Measurements from ENCODE around the gene MICU2.

The MICU2 gene

GRCh38 chr13:21478881-21479808, 124.8 kb downstream of the MICU2 start:
- DNase-seq: peak; percentile 72

GRCh38 chr13:21476893-21477472, 127.0 kb downstream of the MICU2 start:
- DNase-seq: peak; percentile 58

- DNase-seq: no peak
Measured at GRCh38 chr13:21475115-21475514, 128.9 kb downstream of the MICU2 start.

- no peak for DNase-seq
Measured at GRCh38 chr13:21470785-21471184, 133.2 kb downstream of the MICU2 start.

- no peak for DNase-seq
Measured at GRCh38 chr13:21466527-21466926, 137.4 kb downstream of the MICU2 start.

GRCh38 chr13:21465710-21466160, 138.2 kb downstream of the MICU2 start:
- DNase-seq: no peak

- DNase-seq: no peak
Measured at GRCh38 chr13:21463424-21463823, 140.5 kb downstream of the MICU2 start.

- DNase-seq: no peak
Measured at GRCh38 chr13:21461131-21461530, 142.8 kb downstream of the MICU2 start.

- peak; percentile 17 for DNase-seq
Measured at GRCh38 chr13:21458813-21459701, 144.9 kb downstream of the MICU2 start, which contains the start of gene ZDHHC20. TSS of gene ZDHHC20 (minus strand) at chr13:21459303. CDS start at chr13:21459171, 132 bp downstream.

GRCh38 chr13:21458451-21458812, 145.5 kb downstream of the MICU2 start:
- DNase-seq: no peak

GRCh38 chr13:21453387-21454081, 150.4 kb downstream of the MICU2 start:
- DNase-seq: no peak

GRCh38 chr13:21450936-21451335, 153.0 kb downstream of the MICU2 start:
- no peak for DNase-seq

- DNase-seq: no peak
Measured at GRCh38 chr13:21446656-21447055, 157.3 kb downstream of the MICU2 start.

GRCh38 chr13:21445759-21446158, 158.2 kb downstream of the MICU2 start:
- no peak for DNase-seq

- DNase-seq: no peak
Measured at GRCh38 chr13:21443171-21443570, 160.8 kb downstream of the MICU2 start.
